Activated CD4-positive, CD25-positive, alpha-beta regulatory T cell treated with anti-CD3 and anti-CD28 coated beads, Interleukin-2, amount 50 U/mL, for 72 hours (primary cell): ENCODE results near the gene SCN4A.

Source experiments
- DNase-seq: peaks from one replicate; pipeline ENCODE4 v3.0.0; 2021

The SCN4A gene

GRCh38 chr17:63954402-63955063 is 18.2 kb downstream of the SCN4A start:
- no peak for DNase-seq

GRCh38 chr17:63950940-63951907 is 21.5 kb downstream of the SCN4A start:
- no peak for DNase-seq

GRCh38 chr17:63949576-63950250 is 23.0 kb downstream of the SCN4A start:
- no peak for DNase-seq

GRCh38 chr17:63948521-63948920 is 24.2 kb downstream of the SCN4A start:
- DNase-seq = no peak

GRCh38 chr17:63947711-63948330 is 24.9 kb downstream of the SCN4A start:
- no peak for DNase-seq

GRCh38 chr17:63946440-63947363 is 26.0 kb downstream of the SCN4A start:
- peak; percentile 69 for DNase-seq

GRCh38 chr17:63945784-63946439 is 26.8 kb downstream of the SCN4A start:
- DNase-seq = no peak

- DNase-seq = no peak
Measured at GRCh38 chr17:63944736-63945499, 27.8 kb downstream of the SCN4A start.

- no peak for DNase-seq
Measured at GRCh38 chr17:63943745-63944144, 29.0 kb downstream of the SCN4A start.

GRCh38 chr17:63942309-63942985 is 30.3 kb downstream of the SCN4A start:
- DNase-seq = no peak

- DNase-seq = no peak
Measured at GRCh38 chr17:63941751-63942150, 31.0 kb downstream of the SCN4A start.

- no peak for DNase-seq
Measured at GRCh38 chr17:63941162-63941561, 31.6 kb downstream of the SCN4A start.

GRCh38 chr17:63940584-63940983 is 32.1 kb downstream of the SCN4A start:
- no peak for DNase-seq

- no peak for DNase-seq
Measured at GRCh38 chr17:63939884-63940283, 32.8 kb downstream of the SCN4A start.

- DNase-seq = no peak
Measured at GRCh38 chr17:63939401-63939800, 33.3 kb downstream of the SCN4A start.

GRCh38 chr17:63937920-63938319 is 34.8 kb downstream of the SCN4A start:
- no peak for DNase-seq

- DNase-seq = no peak
Measured at GRCh38 chr17:63937319-63937718, 35.4 kb downstream of the SCN4A start.

GRCh38 chr17:63934183-63935112 is 38.3 kb downstream of the SCN4A start:
- DNase-seq = no peak

- DNase-seq = no peak
Measured at GRCh38 chr17:63933598-63933997, 39.1 kb downstream of the SCN4A start.
